Astrocyte of the spinal cord (primary cell): Measurements from ENCODE around the gene C8A.
A peak's percentile ranks its signal among the peaks of the same experiment; 100 is the strongest.

Source experiments
- DNase-seq: peaks from one replicate; pipeline ENCODE4 v3.0.0; 2011; ENCODE audit warnings: low read depth, low spot score
- H3K4me3 ChIP-seq: 2 replicates; pipeline ENCODE4 v1.5.1; 2011; ENCODE audit warnings: low read depth, mild to moderate bottlenecking, low read length, moderate library complexity
- CTCF ChIP-seq: IDR thresholded peaks from 2 replicates; pipeline ENCODE4 v1.5.1; 2012; ENCODE audit warnings: low read depth, mild to moderate bottlenecking, low read length, inconsistent platforms
- in situ Hi-C: cut with HindIII; loops from 2 replicates; pipeline ENCODE4 v1.10.0; 2017; ENCODE audit warnings: low sequenced_read_pairs

Gene C8A

GRCh38 chr1:56863265-56863992 is 8.8 kb downstream of the C8A start:
- no peak for TF ChIP-seq CTCF
- DNase-seq: no peak
- in situ Hi-C loops: no loop called here
- no peak overlapping the region for H3K4me3 ChIP-seq

- in situ Hi-C loops: no loop called here
- DNase-seq: no peak
- TF ChIP-seq CTCF: no peak
- no peak overlapping the region for H3K4me3 ChIP-seq
These were observed 9.8 kb downstream of the C8A start for GRCh38 chr1:56864430-56864829.

- TF ChIP-seq CTCF: no peak
- H3K4me3 ChIP-seq: no peak overlapping the region
- peak; percentile 25 for DNase-seq
- in situ Hi-C loops: no loop called here
These were observed 12.1 kb downstream of the C8A start for GRCh38 chr1:56866656-56867055.

- H3K4me3 ChIP-seq: no peak overlapping the region
- in situ Hi-C loops: no loop called here
- no peak for DNase-seq
- no peak for TF ChIP-seq CTCF
These were observed 12.9 kb downstream of the C8A start for GRCh38 chr1:56867491-56867890.

GRCh38 chr1:56868761-56869160 is 14.2 kb downstream of the C8A start:
- H3K4me3 ChIP-seq: no peak overlapping the region
- no peak for DNase-seq
- in situ Hi-C loops: no loop called here
- no peak for TF ChIP-seq CTCF

- in situ Hi-C loops: no loop called here
- DNase-seq: peak; percentile 28
- no peak for TF ChIP-seq CTCF
- no peak overlapping the region for H3K4me3 ChIP-seq
These were observed 18.0 kb downstream of the C8A start for GRCh38 chr1:56872597-56872996.
